Common myeloid progenitor, CD34-positive (primary cell): Measurements from ENCODE around the gene PARVB.
"Not testable (repeated sequence)": the region's sequence is repeated elsewhere in the genome, so short reads cannot be mapped to it uniquely, and the experiment has no call there.

ENCODE experiments used
- CTCF ChIA-PET: fragments of 350-600 bp; sonication (Branson Sonifier 250); formaldehyde crosslinking; loops from one replicate; lab custom pipeline; 2021; ENCODE audit warnings: antibody characterized with exemption; lab: Charles Lee
- POLR2A ChIA-PET: fragments of 350-600 bp; sonication (Branson Sonifier 250); formaldehyde crosslinking; loops from one replicate; lab custom pipeline; 2021; ENCODE audit warnings: antibody characterized with exemption; lab: Charles Lee
- DNase-seq, 3 donors: peaks; one replicate each; pipeline versions ENCODE4 v3.0.0 to v3.0.0-alpha.2; 2013
- H3K27ac ChIP-seq, 2 experiments: 1 replicate in 1 of 2; 2 replicates in 1 of 2; pipeline ENCODE4 v1.7.0; 2013; ENCODE audit warnings: inconsistent platforms in 2 of 2, low read length in 2 of 2, mild to moderate bottlenecking in 2 of 2, low read depth in 1 of 2, moderate library complexity in 1 of 2; ENCODE audit not compliant: severe bottlenecking in 2 of 2, insufficient read depth in 1 of 2, poor library complexity in 1 of 2
- H3K27me3 ChIP-seq, 5 experiments: replicated peaks in 2 of 5; 1 replicate in 3 of 5; 2 replicates in 2 of 5; pipeline versions ENCODE4 v1.6.1 to v1.7.0; 2013; ENCODE audit warnings: low read length in 4 of 5, mild to moderate bottlenecking in 2 of 5, moderate library complexity in 2 of 5, inconsistent platforms in 1 of 5; ENCODE audit not compliant: insufficient read depth in 5 of 5, control insufficient read depth in 4 of 5
- H3K36me3 ChIP-seq, 4 experiments: 1 replicate in 2 of 4; 2 replicates in 2 of 4; pipeline versions ENCODE4 v1.6.1 to v1.7.0; 2013; ENCODE audit warnings: low read length in 3 of 4, control low read depth in 1 of 4, mild to moderate bottlenecking in 1 of 4; ENCODE audit not compliant: control insufficient read depth in 4 of 4, insufficient read depth in 4 of 4
- H3K4me1 ChIP-seq, 4 experiments: 1 replicate in 3 of 4; 2 replicates in 1 of 4; pipeline versions ENCODE4 v1.6.1 to v1.7.1; 2013; ENCODE audit warnings: low read length in 3 of 4, mild to moderate bottlenecking in 3 of 4, control low read depth in 1 of 4, inconsistent platforms in 1 of 4, moderate library complexity in 1 of 4; ENCODE audit not compliant: control insufficient read depth in 4 of 4, insufficient read depth in 4 of 4; ENCODE audit errors: control extremely low read depth in 1 of 4
- H3K4me3 ChIP-seq, 7 experiments: 1 replicate in 4 of 7; 2 replicates in 3 of 7; pipeline versions ENCODE4 v1.5.1 to v1.7.0; 2013; ENCODE audit warnings: mild to moderate bottlenecking in 7 of 7, low read length in 6 of 7, moderate library complexity in 6 of 7, inconsistent platforms in 2 of 7, low read depth in 2 of 7, control low read depth in 1 of 7; ENCODE audit not compliant: insufficient read depth in 4 of 7, control insufficient read depth in 1 of 7; ENCODE audit errors: extremely low read depth in 1 of 7
- H3K9me3 ChIP-seq, 5 experiments: 1 replicate in 4 of 5; 2 replicates in 1 of 5; pipeline versions ENCODE4 v1.6.1 to v1.7.1; 2013; ENCODE audit warnings: low read length in 4 of 5, mild to moderate bottlenecking in 2 of 5, inconsistent platforms in 1 of 5, low read depth in 1 of 5, moderate library complexity in 1 of 5; ENCODE audit not compliant: control insufficient read depth in 4 of 5, insufficient read depth in 2 of 5; ENCODE audit errors: control extremely low read depth in 1 of 5
- WGBS: methylation state at CpG from one replicate; pipeline ENCODE4 v1.1.5; 2013; ENCODE audit not compliant: insufficient coverage; 5-methylcytosine and 5-hydroxymethylcytosine counted together

The PARVB gene

DNA sequence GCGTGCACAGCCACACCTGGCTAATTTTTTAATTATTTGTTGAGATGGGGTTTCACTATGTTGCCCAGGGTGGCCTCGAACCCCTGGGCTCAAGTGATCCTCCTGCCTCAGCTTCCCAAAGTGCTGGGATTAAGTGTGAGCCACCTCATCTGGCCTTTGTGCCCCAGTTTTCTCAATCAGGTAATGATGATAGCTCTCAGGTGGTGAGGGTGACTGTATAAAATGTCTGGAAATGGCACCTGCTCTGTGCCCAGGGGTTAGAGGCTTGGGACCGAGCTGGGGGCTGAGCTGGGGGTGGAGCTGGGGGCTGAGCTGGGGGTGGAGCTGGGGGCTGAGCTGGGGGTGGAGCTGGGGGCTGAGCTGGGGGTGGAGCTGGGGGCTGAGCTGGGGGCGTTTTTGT lies 32.5 kb downstream of the PARVB start:
- Histone ChIP-seq H3K36me3 (peaks cover 0 to 16% (median 3%) of the 10 kb centered on the region in 4 experiments), H3K4me1 (peaks cover under 1 to 29% (median 23%) of the 10 kb centered on the region in 4 experiments)
- CTCF ChIA-PET, result interaction anchor here (0.9 to 3.5 kb wide), 4 partner anchors 21 to 63 kb away, joined by 3 to 13 read pairs (median 3); no protein-coding TSS in a partner anchor
- DNase-seq, H3K9me3 ChIP-seq, H3K27ac ChIP-seq, H3K4me3 ChIP-seq, POLR2A ChIA-PET, H3K27me3 ChIP-seq: not testable (repeated sequence)
- 100% methylated on average over 1 of the region's 4 CpGs for WGBS

DNA sequence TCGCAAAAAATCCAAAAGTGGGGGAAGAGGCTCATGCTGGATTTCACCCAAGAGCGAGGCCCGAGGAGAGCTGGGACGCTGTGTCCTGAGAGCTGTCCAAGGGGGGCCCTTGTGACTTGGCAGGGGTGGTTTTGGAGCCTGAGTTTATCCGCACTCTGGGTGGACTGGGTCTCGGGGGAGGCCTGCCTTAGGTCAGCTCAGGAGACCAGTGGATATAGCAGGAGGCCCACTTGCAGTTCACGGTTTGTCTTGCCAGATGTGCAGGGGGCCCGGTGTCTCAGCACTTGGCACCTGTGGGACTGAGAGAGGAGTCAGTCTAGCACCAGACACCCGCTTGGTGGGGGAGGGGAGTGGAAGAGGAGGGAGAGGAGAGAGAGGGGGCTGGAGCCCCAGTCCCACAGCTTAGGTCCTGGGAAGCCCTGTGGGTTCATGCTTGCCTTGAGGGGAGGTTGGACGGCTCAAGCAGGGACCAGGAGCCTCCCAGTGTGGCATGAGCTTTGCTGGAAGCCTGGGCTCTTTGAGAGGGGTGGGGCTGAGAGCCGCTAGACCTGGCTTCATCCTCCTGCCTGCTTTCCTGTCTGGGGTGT lies 33.4 kb downstream of the PARVB start:
- CTCF ChIA-PET, result interaction anchor here (0.9 to 3.5 kb wide), 4 partner anchors 20 to 64 kb away, joined by 3 to 13 read pairs (median 3); no protein-coding TSS in a partner anchor
- H3K9me3 ChIP-seq, result peaks cover 0 to 4% (median 0%) of the 10 kb centered on the region in 5 experiments
- H3K27me3 ChIP-seq, result no peaks in the 10 kb centered on the region
- peaks cover 0 to 11% (median 0%) of the 10 kb centered on the region in 4 experiments for H3K36me3 ChIP-seq
- DNase-seq, result no peak
- H3K4me1 ChIP-seq, result peaks cover 0 to 27% (median 19%) of the 10 kb centered on the region in 4 experiments
- H3K27ac ChIP-seq, result no peak overlapping the region
- no peak overlapping the region for H3K4me3 ChIP-seq
- WGBS, result 98% methylated on average over 10 of the region's 11 CpGs
- POLR2A ChIA-PET, result no interaction called here

DNA sequence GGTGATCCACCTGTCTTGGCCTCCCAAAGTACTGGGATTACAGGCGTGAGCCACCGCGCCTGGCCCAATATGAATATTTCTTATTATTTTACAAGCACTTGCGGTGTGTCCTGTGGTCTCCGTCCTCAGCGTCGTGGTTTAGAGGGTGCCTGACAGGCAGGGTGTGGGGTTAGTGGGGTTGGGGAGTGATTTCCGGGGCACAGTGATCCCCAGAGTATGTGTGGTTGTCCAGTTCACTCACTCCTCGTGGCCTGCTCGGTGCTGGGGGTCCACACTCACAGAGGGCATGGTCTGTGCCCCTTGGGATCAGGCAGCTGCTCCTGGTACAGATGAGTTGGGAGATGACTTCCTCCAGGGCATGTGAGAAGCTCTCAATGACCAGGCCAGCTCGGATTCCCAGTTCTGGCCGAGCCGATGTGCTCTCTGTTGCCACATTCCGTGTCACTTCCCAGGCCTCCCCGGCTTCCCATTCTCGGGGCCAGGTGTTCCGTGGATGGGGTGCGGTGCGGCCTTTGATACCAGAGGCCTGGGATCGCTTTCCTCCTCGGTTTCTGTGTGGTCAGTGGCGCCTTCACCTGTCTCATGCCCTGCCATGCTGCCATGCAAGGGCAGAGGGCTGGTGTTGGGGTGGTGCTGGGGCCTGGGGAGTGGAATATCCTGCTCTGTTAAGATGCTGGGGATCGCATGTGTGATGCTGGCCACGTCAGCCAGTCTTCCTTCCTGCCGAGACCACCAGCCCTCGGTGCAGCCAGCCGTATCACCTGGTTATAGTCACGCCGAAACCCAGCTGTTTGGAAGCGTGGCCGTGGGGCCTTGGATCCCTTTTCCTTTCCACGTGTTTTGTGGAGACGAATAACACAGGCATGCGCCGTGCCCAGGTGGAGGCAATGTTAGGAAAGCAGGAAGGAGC lies 39.6 kb downstream of the PARVB start:
- ChIA-PET POLR2A (no interaction called here), CTCF (interaction anchor here (1.0 to 2.2 kb wide), 5 partner anchors 11 to 563 kb away, joined by 3 to 7 read pairs (median 4); no protein-coding TSS in a partner anchor)
- H3K4me3 ChIP-seq, result no peak overlapping the region
- WGBS, result 87% methylated on average over 27 of the region's 35 CpGs
- peaks cover 0 to 4% (median 0%) of the 10 kb centered on the region in 5 experiments for H3K9me3 ChIP-seq
- peaks cover 0 to 8% (median 0%) of the 10 kb centered on the region in 4 experiments for H3K36me3 ChIP-seq
- no peak overlapping the region for H3K27ac ChIP-seq
- DNase-seq, result no peak
- peaks cover 0 to 47% (median 29%) of the 10 kb centered on the region in 4 experiments for H3K4me1 ChIP-seq
- H3K27me3 ChIP-seq, result no peaks in the 10 kb centered on the region

DNA sequence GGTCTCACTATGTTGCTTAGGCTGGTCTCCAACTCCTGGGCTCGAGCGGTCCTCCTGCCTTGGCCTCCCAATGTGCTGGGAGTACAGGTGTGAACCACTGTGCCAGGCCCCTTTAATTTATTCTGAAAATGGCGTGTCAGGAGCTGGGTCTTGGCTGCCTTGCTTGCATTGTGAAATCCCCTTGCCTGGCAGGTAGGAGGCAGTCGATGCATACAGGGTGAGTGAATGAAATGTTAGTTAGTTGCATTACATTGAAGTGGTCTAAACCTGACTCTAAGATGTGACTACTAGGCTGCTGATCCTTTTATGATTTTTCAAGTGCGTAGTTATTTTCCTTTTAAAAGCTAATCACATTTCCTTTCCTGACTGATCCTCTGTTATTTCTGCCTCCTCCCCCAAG lies 42.9 kb downstream of the PARVB start:
- 96% methylated on average over 4 of the region's 5 CpGs for WGBS
- POLR2A ChIA-PET, result interaction anchor here (2.2 kb wide), 1 partner anchor 19 kb away, joined by 14 read pairs; no protein-coding TSS in a partner anchor

DNA sequence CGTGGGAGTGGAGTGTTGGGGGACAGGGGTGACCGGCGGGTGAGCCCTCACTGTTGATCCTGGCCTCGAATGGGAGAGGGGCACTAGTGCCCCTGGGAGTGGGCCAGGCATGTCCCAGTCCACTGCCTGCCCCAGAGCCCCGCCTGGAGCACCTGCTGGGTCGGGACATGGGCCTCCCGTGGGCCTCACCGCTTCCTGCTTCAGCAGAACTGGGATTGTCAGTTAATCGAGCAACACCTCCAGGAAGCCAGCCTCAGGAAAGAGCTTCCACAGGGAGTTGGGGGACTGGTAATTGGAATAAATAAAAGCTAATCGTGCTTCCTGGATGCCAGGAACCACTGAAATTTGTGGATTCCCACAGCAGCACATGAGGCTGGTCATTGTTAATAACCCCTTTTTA lies 43.8 kb downstream of the PARVB start:
- CTCF ChIA-PET, result interaction anchor here (0.8 to 8.7 kb wide), 14 partner anchors 8 to 555 kb away, joined by 3 to 97 read pairs (median 4); partner anchors contain the start of gene PARVB
- POLR2A ChIA-PET, result interaction anchor here (0.9 to 2.2 kb wide), 5 partner anchors 20 to 44 kb away, joined by 3 to 23 read pairs (median 5); no protein-coding TSS in a partner anchor
- no peaks in the 10 kb centered on the region for H3K36me3 ChIP-seq
- H3K4me1 ChIP-seq, result peaks cover 0 to 43% (median 34%) of the 10 kb centered on the region in 4 experiments
- peak overlapping the region in 3 of 7 experiments; percentile 14 to 54 (median 34) for H3K4me3 ChIP-seq
- peak overlapping the region; percentile 80 to 91 for H3K27ac ChIP-seq
- 70% methylated on average over 7 of the region's 10 CpGs for WGBS
- no peaks in the 10 kb centered on the region for H3K27me3 ChIP-seq
- no peaks in the 10 kb centered on the region for H3K9me3 ChIP-seq
- no peak for DNase-seq

More for the DNA sequence above, 42.9 kb downstream of the PARVB start:
- H3K4me1 ChIP-seq, result peaks cover 0 to 46% (median 34%) of the 10 kb centered on the region in 4 experiments
- no peak for DNase-seq
- no peaks in the 10 kb centered on the region for H3K36me3 ChIP-seq
- CTCF ChIA-PET, result interaction anchor here (0.7 to 4.4 kb wide), 6 partner anchors 9 to 73 kb away, joined by 3 to 41 read pairs (median 4); partner anchors contain the start of gene PARVB
- H3K4me3 ChIP-seq, result no peak overlapping the region
- no peaks in the 10 kb centered on the region for H3K27me3 ChIP-seq
- H3K9me3 ChIP-seq, result no peaks in the 10 kb centered on the region
- H3K27ac ChIP-seq, result no peak overlapping the region

DNA sequence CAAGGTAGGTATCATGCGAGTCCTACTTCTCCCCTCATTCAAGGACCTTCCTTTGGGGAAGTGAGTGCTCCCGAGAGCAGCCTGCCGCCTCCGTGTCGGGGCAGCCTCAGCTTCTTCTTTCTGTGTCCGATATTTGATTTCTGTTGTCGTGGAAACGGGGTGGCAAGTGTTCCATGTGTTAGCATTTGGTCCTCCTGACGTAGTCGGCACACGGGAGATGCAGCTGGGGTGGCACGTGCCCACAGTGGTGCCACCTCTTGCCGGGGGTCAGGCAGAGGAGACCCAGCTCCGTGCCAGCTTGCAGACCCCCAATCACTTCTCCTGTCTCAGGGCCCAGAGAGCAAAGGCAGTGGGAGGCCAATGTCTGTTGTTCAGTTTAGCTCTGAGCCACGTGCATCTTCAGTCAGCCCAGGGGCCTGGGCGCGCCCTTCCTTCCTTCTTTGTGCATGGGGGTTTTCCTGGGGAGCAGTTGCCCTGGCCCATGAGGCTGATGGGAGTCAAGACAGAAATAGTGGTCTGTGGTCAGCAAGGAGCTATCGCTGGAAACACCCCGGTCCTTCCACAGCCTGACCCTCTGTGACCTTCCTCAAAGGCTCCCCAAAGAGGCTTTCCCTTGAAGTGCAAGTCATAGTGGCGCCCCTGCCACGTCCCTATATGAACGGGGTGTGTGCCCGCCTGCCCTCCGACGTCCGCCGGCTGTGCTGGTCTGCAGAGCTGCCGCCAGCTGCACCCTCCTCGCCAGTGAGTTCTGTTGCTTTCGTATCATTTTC lies 44.5 kb downstream of the PARVB start:
- Histone ChIP-seq H3K4me1 (peaks cover 0 to 41% (median 33%) of the 10 kb centered on the region in 4 experiments), H3K9me3 (no peaks in the 10 kb centered on the region), H3K36me3 (no peaks in the 10 kb centered on the region), H3K27ac (peak overlapping the region; percentile 80 to 91), H3K27me3 (no peaks in the 10 kb centered on the region), H3K4me3 (peak overlapping the region in 3 of 7 experiments; percentile 22 to 54 (median 34))
- DNase-seq, result peak; percentile 89 to 99 (median 97)
- POLR2A ChIA-PET, result interaction anchor here (0.6 to 2.2 kb wide), 7 partner anchors 21 to 248 kb away, joined by 3 to 23 read pairs (median 4); no protein-coding TSS in a partner anchor
- WGBS, result 3% methylated on average over 27 of the region's 30 CpGs
- CTCF ChIA-PET, result interaction anchor here (0.7 to 8.7 kb wide), 17 partner anchors 9 to 558 kb away, joined by 3 to 97 read pairs (median 4); partner anchors contain the start of gene PARVB
